ENCODE results near the gene RHOT1. TPM values are rescaled to one million over a fixed set of nuclear protein-coding genes. Genes with fewer than 3 reads are reported as not detected.
"Not testable (repeated sequence)": the region's sequence is repeated elsewhere in the genome, so short reads cannot be mapped to it uniquely, and the experiment has no call there.

The RHOT1 gene
- total RNA-seq, 1 experiment from 2014 or later = 22.3 TPM

DNA sequence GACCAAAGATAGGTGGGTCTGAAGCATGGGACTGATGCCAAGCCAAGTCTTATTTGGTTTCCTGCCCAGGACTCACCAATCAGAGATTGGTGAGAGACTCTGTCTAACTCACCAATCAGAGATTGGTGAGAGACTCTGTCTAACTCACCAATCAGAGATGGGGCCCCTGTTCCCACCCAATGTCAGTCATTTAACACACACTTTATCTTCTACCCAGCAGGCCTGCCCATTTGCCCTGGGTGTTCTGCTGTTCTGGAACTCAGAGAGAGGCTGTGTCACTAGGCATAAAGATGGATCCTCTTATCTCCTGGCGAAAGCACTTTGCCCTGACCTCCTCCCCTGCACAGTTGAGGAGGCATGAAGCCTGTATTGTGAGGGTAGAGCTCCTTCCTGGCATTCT is 5.4 kb upstream of the RHOT1 start:
- Histone ChIP-seq H3K9me3 (ENCODE audit: low read length) (no peaks in the 10 kb centered on the region), H3K79me2 (ENCODE audit: low read length) (no peaks in the 10 kb centered on the region), H3K4me3 (ENCODE audit: low read length) (no peak overlapping the region), H3K4me2 (ENCODE audit: low read length) (no peak overlapping the region), H2AFZ (ENCODE audit: low read length) (no peak overlapping the region), H3K9ac (ENCODE audit: low read length) (no peak overlapping the region), H3K27ac (ENCODE audit: low read length) (no peak overlapping the region), H3K9me2 (replicated peaks; ENCODE audit: low read length) (no peaks in the 10 kb centered on the region), H3K4me1 (ENCODE audit: insufficient read depth, low read length) (peaks cover 6% of the 10 kb centered on the region; the same call in 1 of the 2 replicates), H3F3A (ENCODE audit: low read length, unreplicated experiment) (no peaks in the 10 kb centered on the region), H4K20me1 (ENCODE audit: low read length) (no peaks in the 10 kb centered on the region), H3K27me3 (ENCODE audit: low read length) (no peaks in the 10 kb centered on the region), H3K36me3 (ENCODE audit: low read depth, low read length) (no peaks in the 10 kb centered on the region)
- TF ChIP-seq EZH2phosphoT487 (IDR thresholded peaks at IDR 0.05; ENCODE audit: borderline replicate concordance, low read length) = no peak
- TF ChIP-seq EZH2 (IDR thresholded peaks at IDR 0.05; ENCODE audit: low read length, unreplicated experiment) = no peak
- TF ChIP-seq, protein P1, sequence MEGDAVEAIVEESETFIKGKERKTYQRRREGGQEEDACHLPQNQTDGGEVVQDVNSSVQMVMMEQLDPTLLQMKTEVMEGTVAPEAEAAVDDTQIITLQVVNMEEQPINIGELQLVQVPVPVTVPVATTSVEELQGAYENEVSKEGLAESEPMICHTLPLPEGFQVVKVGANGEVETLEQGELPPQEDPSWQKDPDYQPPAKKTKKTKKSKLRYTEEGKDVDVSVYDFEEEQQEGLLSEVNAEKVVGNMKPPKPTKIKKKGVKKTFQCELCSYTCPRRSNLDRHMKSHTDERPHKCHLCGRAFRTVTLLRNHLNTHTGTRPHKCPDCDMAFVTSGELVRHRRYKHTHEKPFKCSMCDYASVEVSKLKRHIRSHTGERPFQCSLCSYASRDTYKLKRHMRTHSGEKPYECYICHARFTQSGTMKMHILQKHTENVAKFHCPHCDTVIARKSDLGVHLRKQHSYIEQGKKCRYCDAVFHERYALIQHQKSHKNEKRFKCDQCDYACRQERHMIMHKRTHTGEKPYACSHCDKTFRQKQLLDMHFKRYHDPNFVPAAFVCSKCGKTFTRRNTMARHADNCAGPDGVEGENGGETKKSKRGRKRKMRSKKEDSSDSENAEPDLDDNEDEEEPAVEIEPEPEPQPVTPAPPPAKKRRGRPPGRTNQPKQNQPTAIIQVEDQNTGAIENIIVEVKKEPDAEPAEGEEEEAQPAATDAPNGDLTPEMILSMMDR (conservative IDR thresholded peaks at IDR 0.05; ENCODE audit: low read depth, low read length) = no peak
- no TSS peak for BruUV-seq (replicated peaks)
- intact Hi-C loops (cut with micrococcal nuclease) = loop anchor here (5.0 kb wide), 1 partner anchor 130 kb away; the partner anchor contains the start of gene LRRC37B
- CTCF ChIA-PET = no interaction called here
- no peak for DNase-seq
- POLR2A ChIA-PET (ENCODE audit: unreplicated experiment) = no interaction called here
- no peak for ATAC-seq

DNA sequence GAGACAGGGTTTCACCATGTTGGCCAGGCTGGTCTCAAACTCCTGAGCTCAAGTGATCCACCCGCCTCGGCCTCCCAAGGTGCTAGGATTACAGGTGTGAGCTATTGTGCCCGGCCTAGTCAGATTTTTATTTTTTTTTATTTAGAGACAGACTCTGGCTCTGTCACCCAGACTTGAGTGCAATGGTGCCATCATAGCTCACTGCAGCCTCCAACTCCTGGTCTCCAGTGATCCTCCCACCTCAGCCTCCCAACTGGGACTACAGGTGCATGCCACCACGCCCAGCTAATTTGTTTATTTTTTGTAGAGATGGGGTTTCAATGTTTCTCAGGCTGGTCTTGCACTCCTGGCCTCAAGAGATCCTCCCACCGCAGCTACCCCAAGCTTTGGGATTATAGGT is 2.8 kb upstream of the RHOT1 start:
- not testable (repeated sequence) for DNase-seq

DNA sequence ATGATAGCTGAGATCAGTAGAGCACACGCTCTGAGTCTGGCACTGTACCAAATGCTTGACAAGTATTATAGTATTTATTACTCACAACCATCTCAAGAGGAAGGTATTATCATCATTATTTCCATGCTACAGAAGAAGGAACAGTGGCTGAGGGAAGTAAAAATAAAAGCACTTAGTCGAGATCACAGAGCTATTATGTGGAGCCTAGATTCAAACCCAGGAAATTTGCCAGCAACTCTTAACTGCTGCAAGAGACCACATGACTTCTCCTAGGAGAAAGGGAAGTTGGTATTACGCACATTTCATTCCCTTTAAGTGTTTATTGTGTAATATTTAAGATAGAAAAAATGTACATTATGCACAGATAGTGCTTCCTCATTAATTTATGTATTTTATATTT is 1.0 kb upstream of the RHOT1 start:
- H3F3A ChIP-seq (ENCODE audit: low read length, unreplicated experiment) = no peaks in the 10 kb centered on the region
- peak overlapping the region; percentile 99 for H3K4me2 ChIP-seq (ENCODE audit: low read length)
- H4K20me1 ChIP-seq (ENCODE audit: low read length) = no peaks in the 10 kb centered on the region
- peaks cover 6% of the 10 kb centered on the region; the same call in 1 of the 2 replicates for H3K4me1 ChIP-seq (ENCODE audit: insufficient read depth, low read length)
- H3K79me2 ChIP-seq (ENCODE audit: low read length) = peaks cover 35% of the 10 kb centered on the region
- peak overlapping the region; percentile 82 for H3K9ac ChIP-seq (ENCODE audit: low read length)
- POLR2A ChIA-PET (ENCODE audit: unreplicated experiment) = no interaction called here
- no peaks in the 10 kb centered on the region for H3K36me3 ChIP-seq (ENCODE audit: low read depth, low read length)
- H3K9me3 ChIP-seq (ENCODE audit: low read length) = no peaks in the 10 kb centered on the region
- DNase-seq = peak; percentile 30
- no TSS peak for BruUV-seq (replicated peaks)
- peak overlapping the region; percentile 64 for H3K27ac ChIP-seq (ENCODE audit: low read length)
- intact Hi-C loops (cut with micrococcal nuclease) = no loop called here
- TF ChIP-seq, protein P1 (conservative IDR thresholded peaks at IDR 0.05; ENCODE audit: low read depth, low read length) = no peak
- TF ChIP-seq EZH2phosphoT487 (IDR thresholded peaks at IDR 0.05; ENCODE audit: borderline replicate concordance, low read length) (no peak), EZH2 (IDR thresholded peaks at IDR 0.05; ENCODE audit: low read length, unreplicated experiment) (no peak)
- peak overlapping the region; percentile 87 for H3K4me3 ChIP-seq (ENCODE audit: low read length)
- CTCF ChIA-PET = interaction anchor here (0.6 kb wide), 1 partner anchor 51 kb away, joined by 8 read pairs; no protein-coding TSS in a partner anchor
- ATAC-seq = no peak
- peak overlapping the region; percentile 100 for H2AFZ ChIP-seq (ENCODE audit: low read length)
- H3K27me3 ChIP-seq (ENCODE audit: low read length) = no peaks in the 10 kb centered on the region
- no peaks in the 10 kb centered on the region for H3K9me2 ChIP-seq (replicated peaks; ENCODE audit: low read length)

More for the DNA sequence above, 2.8 kb upstream of the RHOT1 start:
- H3K36me3 ChIP-seq (ENCODE audit: low read depth, low read length); POLR2A ChIA-PET (ENCODE audit: unreplicated experiment); H3K9me2 ChIP-seq (replicated peaks; ENCODE audit: low read length); H3K27me3 ChIP-seq (ENCODE audit: low read length); H4K20me1 ChIP-seq (ENCODE audit: low read length); H3K4me2 ChIP-seq (ENCODE audit: low read length); H3K4me3 ChIP-seq (ENCODE audit: low read length); H3K9me3 ChIP-seq (ENCODE audit: low read length); CTCF ChIA-PET; H2AFZ ChIP-seq (ENCODE audit: low read length); H3K4me1 ChIP-seq (ENCODE audit: insufficient read depth, low read length); ATAC-seq; H3K27ac ChIP-seq (ENCODE audit: low read length); BruUV-seq (replicated peaks); H3K9ac ChIP-seq (ENCODE audit: low read length); H3F3A ChIP-seq (ENCODE audit: low read length, unreplicated experiment): not testable (repeated sequence)
- peaks cover 19% of the 10 kb centered on the region for H3K79me2 ChIP-seq (ENCODE audit: low read length)
- intact Hi-C loops (cut with micrococcal nuclease) = loop anchor here (5.0 kb wide), 1 partner anchor 132 kb away; the partner anchor contains the start of gene LRRC37B
